Ishikawa (cell line): ENCODE measurements around the gene PAM.

ENCODE experiments used
- CEBPB ChIP-seq: IDR thresholded peaks from 2 replicates; pipeline ENCODE4 v1.6.1; 2012
- CREB1 ChIP-seq: IDR thresholded peaks from 2 replicates; pipeline ENCODE4 v1.6.1; 2012; ENCODE audit warnings: low read depth
- EGR1 ChIP-seq: IDR thresholded peaks from 2 replicates; pipeline ENCODE4 v1.6.1; 2012
- EP300 ChIP-seq: IDR thresholded peaks from 2 replicates; pipeline ENCODE4 v1.6.1; 2012; ENCODE audit warnings: borderline replicate concordance
- FOXM1 ChIP-seq: IDR thresholded peaks from 2 replicates; pipeline ENCODE4 v1.6.1; 2012; ENCODE audit warnings: low read depth, borderline replicate concordance
- MAX ChIP-seq: IDR thresholded peaks from 2 replicates; pipeline ENCODE4 v1.6.1; 2012
- NFIC ChIP-seq: IDR thresholded peaks from 2 replicates; pipeline ENCODE4 v1.6.1; 2012
- RAD21 ChIP-seq: IDR thresholded peaks from 2 replicates; pipeline ENCODE4 v1.6.1; 2012; ENCODE audit warnings: low read depth
- REST ChIP-seq: IDR thresholded peaks from 2 replicates; pipeline ENCODE4 v1.6.1; 2012; ENCODE audit warnings: low read depth, mild to moderate bottlenecking
- TAF1 ChIP-seq: IDR thresholded peaks from 2 replicates; pipeline ENCODE4 v1.6.1; 2012; ENCODE audit warnings: low read depth, mild to moderate bottlenecking
- TCF12 ChIP-seq: IDR thresholded peaks from 2 replicates; pipeline ENCODE4 v1.6.1; 2012; ENCODE audit warnings: low read depth
- TEAD4 ChIP-seq: IDR thresholded peaks from 2 replicates; pipeline ENCODE4 v1.6.1; 2012
- USF1 ChIP-seq: IDR thresholded peaks from 2 replicates; pipeline ENCODE4 v1.6.1; 2012
- YY1 ChIP-seq: IDR thresholded peaks from 2 replicates; pipeline ENCODE4 v1.6.1; 2012; ENCODE audit warnings: low read depth
- ZBTB7A ChIP-seq: IDR thresholded peaks from 2 replicates; pipeline ENCODE4 v1.6.1; 2012; ENCODE audit warnings: low read depth

Gene PAM

GRCh38 chr5:102765350-102765749 is 10.2 kb downstream of the PAM start:
- TF ChIP-seq YY1 (no peak), MAX (no peak), FOXM1 (no peak), RAD21 (no peak), TAF1 (no peak), EGR1 (no peak), TEAD4 (no peak), ZBTB7A (no peak), REST (no peak), TCF12 (no peak), USF1 (no peak), CREB1 (no peak), CEBPB (no peak), NFIC (no peak), EP300 (no peak)

GRCh38 chr5:102766295-102767090 is 11.4 kb downstream of the PAM start:
- TF ChIP-seq RAD21 = no peak
- no peak for TF ChIP-seq TAF1
- no peak for TF ChIP-seq CEBPB
- no peak for TF ChIP-seq EP300
- TF ChIP-seq CREB1 = no peak
- TF ChIP-seq EGR1 = no peak
- TF ChIP-seq MAX = no peak
- TF ChIP-seq NFIC = no peak
- no peak for TF ChIP-seq USF1
- no peak for TF ChIP-seq YY1
- no peak for TF ChIP-seq FOXM1
- no peak for TF ChIP-seq TCF12
- no peak for TF ChIP-seq REST
- no peak for TF ChIP-seq TEAD4
- TF ChIP-seq ZBTB7A = no peak

GRCh38 chr5:102767862-102768261 is 12.8 kb downstream of the PAM start:
- TF ChIP-seq EGR1 = no peak
- TF ChIP-seq TCF12 = no peak
- no peak for TF ChIP-seq YY1
- no peak for TF ChIP-seq REST
- no peak for TF ChIP-seq FOXM1
- no peak for TF ChIP-seq CEBPB
- no peak for TF ChIP-seq MAX
- TF ChIP-seq USF1 = no peak
- TF ChIP-seq TAF1 = no peak
- no peak for TF ChIP-seq CREB1
- TF ChIP-seq EP300 = no peak
- TF ChIP-seq RAD21 = no peak
- TF ChIP-seq ZBTB7A = no peak
